ENCODE results near the gene MAD2L2.

The MAD2L2 gene

GRCh38 chr1:11634365-11635192 is 46.4 kb downstream of the MAD2L2 start:
- DNase-seq, result no peak

- DNase-seq, result no peak
Measured at GRCh38 chr1:11629184-11630016, 51.5 kb downstream of the MAD2L2 start.

DNA sequence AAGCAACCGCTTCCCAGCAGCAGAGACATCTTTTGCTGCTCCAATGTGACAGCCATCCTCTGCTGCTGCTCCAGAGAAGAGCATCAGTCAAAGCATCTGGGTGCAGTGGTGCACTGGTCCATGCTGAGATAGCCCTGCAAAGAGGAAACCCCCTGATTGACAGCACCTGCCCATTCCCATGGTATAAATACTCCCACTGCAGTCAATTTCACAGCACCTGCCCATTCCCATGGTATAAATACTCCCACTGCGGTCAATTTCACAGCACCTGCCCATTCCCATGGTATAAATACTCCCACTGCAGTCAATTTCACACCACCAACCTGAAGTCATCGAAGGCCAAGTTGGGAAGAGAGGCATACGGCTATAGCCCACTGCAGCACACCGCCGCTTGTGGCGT is 52.2 kb downstream of the MAD2L2 start:
- DNase-seq, result no peak

DNA sequence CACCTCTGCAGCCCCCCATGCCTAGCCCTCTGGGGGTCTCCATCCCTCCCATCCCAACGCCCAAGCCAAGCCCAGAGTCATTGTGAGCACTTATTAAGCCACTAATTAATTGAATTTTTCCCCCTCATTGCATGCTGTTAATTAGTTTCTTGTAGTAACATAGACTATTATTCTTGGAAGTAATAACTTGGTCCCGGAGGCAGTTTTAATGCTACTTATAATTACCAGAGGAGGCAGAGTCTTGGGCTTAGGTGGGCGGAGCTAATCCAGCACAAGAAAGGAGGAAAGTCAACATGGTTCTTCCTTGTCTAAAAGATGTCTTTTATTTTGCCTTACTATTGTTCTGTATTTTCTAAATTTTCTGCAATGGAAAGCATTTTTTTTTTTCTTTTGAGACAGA is 54.4 kb downstream of the MAD2L2 start:
- DNase-seq, result no peak
